ENCODE results near the gene CCT4.

DNA sequence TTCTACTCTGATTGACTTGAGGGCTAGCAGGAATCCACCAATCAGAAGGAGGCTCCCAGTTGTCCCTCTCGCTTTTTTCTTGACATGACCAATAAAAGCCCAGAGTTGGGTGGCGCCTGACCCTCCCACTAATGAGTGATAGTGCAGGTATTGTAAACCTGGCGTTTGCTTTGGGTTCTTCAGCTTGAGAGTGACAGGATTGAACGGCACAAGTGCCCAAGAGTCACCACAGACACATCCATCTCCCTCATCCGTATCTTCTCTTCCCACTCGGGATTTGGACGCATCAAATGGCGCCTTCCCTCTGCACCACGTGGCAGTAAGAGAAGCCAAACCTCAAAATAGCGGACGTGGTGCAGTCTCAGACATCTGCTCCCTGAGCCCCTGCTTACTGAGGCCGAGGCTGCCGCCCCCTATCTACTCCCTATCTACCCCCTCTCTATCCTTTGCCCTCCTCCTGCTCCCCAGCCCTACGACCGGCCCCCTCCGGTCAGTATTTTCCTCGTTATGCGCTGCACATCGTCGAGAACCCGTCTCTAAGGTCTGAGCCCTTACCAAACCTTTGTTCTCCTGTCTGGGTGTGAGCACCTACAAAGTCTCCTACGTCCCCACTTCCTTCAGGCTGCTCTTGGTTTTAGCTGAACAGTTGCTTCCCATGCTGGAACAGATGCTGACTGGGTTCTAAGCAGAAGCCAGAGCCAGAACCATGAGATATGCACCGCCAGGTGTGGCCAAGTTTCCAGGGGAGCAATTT is 33.7 kb downstream of the CCT4 start:
- TF ChIP-seq, protein P1, sequence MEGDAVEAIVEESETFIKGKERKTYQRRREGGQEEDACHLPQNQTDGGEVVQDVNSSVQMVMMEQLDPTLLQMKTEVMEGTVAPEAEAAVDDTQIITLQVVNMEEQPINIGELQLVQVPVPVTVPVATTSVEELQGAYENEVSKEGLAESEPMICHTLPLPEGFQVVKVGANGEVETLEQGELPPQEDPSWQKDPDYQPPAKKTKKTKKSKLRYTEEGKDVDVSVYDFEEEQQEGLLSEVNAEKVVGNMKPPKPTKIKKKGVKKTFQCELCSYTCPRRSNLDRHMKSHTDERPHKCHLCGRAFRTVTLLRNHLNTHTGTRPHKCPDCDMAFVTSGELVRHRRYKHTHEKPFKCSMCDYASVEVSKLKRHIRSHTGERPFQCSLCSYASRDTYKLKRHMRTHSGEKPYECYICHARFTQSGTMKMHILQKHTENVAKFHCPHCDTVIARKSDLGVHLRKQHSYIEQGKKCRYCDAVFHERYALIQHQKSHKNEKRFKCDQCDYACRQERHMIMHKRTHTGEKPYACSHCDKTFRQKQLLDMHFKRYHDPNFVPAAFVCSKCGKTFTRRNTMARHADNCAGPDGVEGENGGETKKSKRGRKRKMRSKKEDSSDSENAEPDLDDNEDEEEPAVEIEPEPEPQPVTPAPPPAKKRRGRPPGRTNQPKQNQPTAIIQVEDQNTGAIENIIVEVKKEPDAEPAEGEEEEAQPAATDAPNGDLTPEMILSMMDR (IDR thresholded peaks at IDR 0.05): no peak
- no peak for TF ChIP-seq POLR2A (IDR thresholded peaks at IDR 0.05; ENCODE audit: low read depth)
- no peak for TF ChIP-seq POLR2AphosphoS5 (IDR thresholded peaks at IDR 0.05)
- no peak for TF ChIP-seq EP300 (IDR thresholded peaks at IDR 0.05)

Data from esophagus muscularis mucosa (tissue), 4 donors.